OCI-LY3 (cell line): ENCODE results near the gene ST6GALNAC6.

Experiments
- CTCF ChIP-seq: fragments of 200-600, 300-600 bp; sonication (generic); IDR thresholded peaks from 2 replicates; pipeline ENCODE4 v1.5.1; 2014; ENCODE audit warnings: antibody characterized with exemption, low read length, low read depth
- EZH2phosphoT487 ChIP-seq: fragments of 200-600 bp; shearing (Covaris generic); IDR thresholded peaks from 2 replicates; pipeline ENCODE4 v1.6.1; 2018; ENCODE audit warnings: antibody characterized with exemption, mixed run types, low read depth

- TF ChIP-seq CTCF = no peak
- TF ChIP-seq EZH2phosphoT487 = no peak
Observed at GRCh38 chr9:127846443-127847177, 52.8 kb downstream of the ST6GALNAC6 start.
